GM19395 (cell line): Measurements from ENCODE around the gene GRPEL1.

ENCODE experiments used
- ATAC-seq: cut with Tn5 transposase; IDR thresholded peaks from one replicate; pipeline ENCODE4 v1.9.1; 2021; ENCODE audit warnings: mild to moderate bottlenecking, moderate library complexity; ENCODE audit not compliant: unreplicated experiment

GRPEL1 gene

GRCh38 chr4:7045961-7046921 lies 21.6 kb downstream of the GRPEL1 start:
- ATAC-seq, result peak; percentile 23

GRCh38 chr4:7045553-7045952 lies 22.3 kb downstream of the GRPEL1 start:
- no peak for ATAC-seq

GRCh38 chr4:7044137-7044930 lies 23.5 kb downstream of the GRPEL1 start:
- ATAC-seq, result no peak

- ATAC-seq, result peak; percentile 28
Observed at GRCh38 chr4:7043284-7044136, 24.4 kb downstream of the GRPEL1 start, which contains the start of gene TADA2B. Gene TADA2B, plus strand, starts transcription at chr4:7043372. Its CDS starts 208 bp downstream, at chr4:7043580.

GRCh38 chr4:7042503-7043283 lies 25.2 kb downstream of the GRPEL1 start:
- ATAC-seq, result peak; percentile 77

- ATAC-seq, result no peak
Observed at GRCh38 chr4:7041801-7042502, 25.9 kb downstream of the GRPEL1 start.

- ATAC-seq, result no peak
Observed at GRCh38 chr4:7041246-7041645, 26.6 kb downstream of the GRPEL1 start.

- ATAC-seq, result no peak
Observed at GRCh38 chr4:7040765-7041164, 27.1 kb downstream of the GRPEL1 start.

- no peak for ATAC-seq
Observed at GRCh38 chr4:7037425-7037824, 30.4 kb downstream of the GRPEL1 start.

GRCh38 chr4:7034262-7035081 lies 33.4 kb downstream of the GRPEL1 start:
- ATAC-seq, result no peak

- ATAC-seq, result no peak
Observed at GRCh38 chr4:7032596-7032995, 35.3 kb downstream of the GRPEL1 start.

GRCh38 chr4:7031558-7032449 lies 36.1 kb downstream of the GRPEL1 start:
- ATAC-seq, result no peak

GRCh38 chr4:7030856-7031255 lies 37.0 kb downstream of the GRPEL1 start:
- no peak for ATAC-seq

- ATAC-seq, result no peak
Observed at GRCh38 chr4:7029921-7030320, 37.9 kb downstream of the GRPEL1 start.

GRCh38 chr4:7029212-7029611 lies 38.7 kb downstream of the GRPEL1 start:
- no peak for ATAC-seq

GRCh38 chr4:7027913-7028312 lies 40.0 kb downstream of the GRPEL1 start:
- ATAC-seq, result no peak

- no peak for ATAC-seq
Observed at GRCh38 chr4:7027284-7027683, 40.6 kb downstream of the GRPEL1 start.

GRCh38 chr4:7026107-7026506 lies 41.8 kb downstream of the GRPEL1 start:
- ATAC-seq, result no peak
